ENCODE data around the gene TBC1D28.
"Not testable (repeated sequence)": the region's sequence is repeated elsewhere in the genome, so short reads cannot be mapped to it uniquely, and the experiment has no call there.

Gene TBC1D28

DNA sequence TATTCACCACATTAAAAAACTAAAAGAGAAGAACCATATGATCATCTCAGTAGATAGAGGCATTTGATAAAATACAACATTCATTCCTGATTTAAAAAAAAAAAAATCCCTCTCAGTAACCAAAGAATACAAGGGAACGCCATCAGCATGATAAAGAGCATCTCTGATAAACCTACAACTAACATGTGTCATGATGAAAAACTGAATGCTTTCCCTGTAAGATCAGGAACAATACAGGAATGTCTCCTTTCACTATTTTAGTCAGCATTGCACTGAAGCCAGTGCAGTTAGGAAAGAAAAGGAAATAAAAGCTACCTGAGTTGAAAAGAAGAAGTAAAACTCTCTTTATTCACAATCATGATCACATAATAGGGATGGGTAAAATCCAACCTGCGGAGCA, 51.1 kb downstream of the TBC1D28 start:
- not testable (repeated sequence) for DNase-seq
